ENCODE results near the gene SH3GLB1. TPM values are rescaled to one million over a fixed set of nuclear protein-coding genes. Genes with fewer than 3 reads are reported as not detected.

The SH3GLB1 gene
- total and polyA plus RNA-seq, 10 of the 15 experiments (the other 5 are each of a cell fraction or from before 2014, with no cell fraction given) = 18.0 to 59.0 (median 36.5) TPM

DNA sequence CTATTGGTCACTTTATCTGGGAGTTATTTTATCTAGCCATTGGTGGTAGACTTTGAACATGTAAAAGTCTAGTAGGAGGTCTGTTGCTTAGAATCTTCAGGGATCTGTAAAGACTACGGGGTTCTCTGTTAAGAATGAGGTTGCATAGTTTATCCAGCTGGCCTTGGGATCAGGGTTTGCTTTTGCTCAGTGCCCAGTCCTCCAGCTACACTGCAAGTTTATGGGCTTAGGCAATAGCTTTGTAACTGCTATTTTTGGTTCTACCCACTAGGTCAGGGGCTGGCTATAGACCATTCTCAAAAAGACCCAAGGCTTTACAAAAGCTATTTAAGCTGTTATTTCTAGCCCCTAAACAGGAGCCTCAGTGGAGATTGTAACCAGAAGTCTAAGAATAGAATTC, 9.8 kb downstream of the SH3GLB1 start:
- H3K9me3 ChIP-seq (replicated peaks; ENCODE audit: control insufficient read depth, insufficient read depth, low read length) = no peaks in the 10 kb centered on the region
- H3K27me3 ChIP-seq (replicated peaks in 1 of 2; ENCODE audit: control insufficient read depth in 2 of 2, insufficient read depth in 2 of 2, low read length in 1 of 2) = no peaks in the 10 kb centered on the region
- SMC1A ChIA-PET (ENCODE audit: uncharacterized antibody, unreplicated experiment) = interaction anchor here (0.8 to 7.0 kb wide), 3 partner anchors 9 to 40 kb away, joined by 3 to 52 read pairs (median 3); partner anchors contain the start of gene SH3GLB1
- intact Hi-C loops (cut with micrococcal nuclease; ENCODE audit: unreplicated experiment) (no loop called here), in situ Hi-C loops (cut with MboI) (no loop called here)
- peak; percentile 37 for ATAC-seq
- 95% methylated on average over 1 of the region's 1 CpG for WGBS (ENCODE audit: insufficient coverage, insufficient replicate concordance, low lambda C conversion rate, missing lambda C conversion rate)
- no peak overlapping the region for H3K4me3 ChIP-seq
- CTCF ChIA-PET = interaction anchor here (0.7 to 8.2 kb wide), 6 partner anchors 8 to 119 kb away, joined by 3 to 87 read pairs (median 6); partner anchors contain the start of gene SH3GLB1
- peaks cover 67% of the 10 kb centered on the region for H3K79me2 ChIP-seq (ENCODE audit: control insufficient read depth, insufficient read depth, low read length)
- 0 out of 2 replicates have a peak overlapping the region, but pooled peaks have one; percentile 31 for H3K4me2 ChIP-seq (ENCODE audit: control insufficient read depth, insufficient read depth)
- H3K9ac ChIP-seq (ENCODE audit: control insufficient read depth, insufficient read depth, low read length) = no peak overlapping the region
- H3K4me1 ChIP-seq (ENCODE audit: control insufficient read depth, insufficient read depth, low read length) = peaks cover 6% of the 10 kb centered on the region; the same call in 1 of the 2 replicates
- FAIRE-seq = no peak
- RAD21 ChIA-PET (ENCODE audit: unreplicated experiment) = interaction anchor here (5.4 kb wide), 1 partner anchor 9 kb away, joined by 31 read pairs; the partner anchor contains the start of gene SH3GLB1
- TF ChIP-seq BHLHE40 (IDR thresholded peaks at IDR 0.05; ENCODE audit: borderline replicate concordance in 1 of 2, low read depth in 2 of 2, low read length in 1 of 2) (no peak), SUZ12 (IDR thresholded peaks at IDR 0.05; ENCODE audit: unreplicated experiment) (no peak), POLR2A (IDR thresholded peaks at IDR 0.05; ENCODE audit: low read depth, low read length) (no peak), SRF (IDR thresholded peaks at IDR 0.05; ENCODE audit: low read depth in 2 of 2, low read length in 2 of 2) (no peak), ZSCAN29 (IDR thresholded peaks at IDR 0.05) (no peak), CHD1 (IDR thresholded peaks at IDR 0.05; ENCODE audit: low read depth, low read length) (no peak), RAD51 (IDR thresholded peaks at IDR 0.05) (no peak), SREBF2 (IDR thresholded peaks at IDR 0.05; ENCODE audit: low read length) (no peak), KAT2A (conservative IDR thresholded peaks at IDR 0.05; ENCODE audit: control insufficient read depth, low read depth, low read length) (no peak), MXI1 (IDR thresholded peaks at IDR 0.05; ENCODE audit: low read depth, low read length) (no peak)
- TF ChIP-seq, protein P1, sequence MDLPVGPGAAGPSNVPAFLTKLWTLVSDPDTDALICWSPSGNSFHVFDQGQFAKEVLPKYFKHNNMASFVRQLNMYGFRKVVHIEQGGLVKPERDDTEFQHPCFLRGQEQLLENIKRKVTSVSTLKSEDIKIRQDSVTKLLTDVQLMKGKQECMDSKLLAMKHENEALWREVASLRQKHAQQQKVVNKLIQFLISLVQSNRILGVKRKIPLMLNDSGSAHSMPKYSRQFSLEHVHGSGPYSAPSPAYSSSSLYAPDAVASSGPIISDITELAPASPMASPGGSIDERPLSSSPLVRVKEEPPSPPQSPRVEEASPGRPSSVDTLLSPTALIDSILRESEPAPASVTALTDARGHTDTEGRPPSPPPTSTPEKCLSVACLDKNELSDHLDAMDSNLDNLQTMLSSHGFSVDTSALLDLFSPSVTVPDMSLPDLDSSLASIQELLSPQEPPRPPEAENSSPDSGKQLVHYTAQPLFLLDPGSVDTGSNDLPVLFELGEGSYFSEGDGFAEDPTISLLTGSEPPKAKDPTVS (IDR thresholded peaks at IDR 0.05; ENCODE audit: low read depth, low read length) = no peak
- TF ChIP-seq, protein P2, sequence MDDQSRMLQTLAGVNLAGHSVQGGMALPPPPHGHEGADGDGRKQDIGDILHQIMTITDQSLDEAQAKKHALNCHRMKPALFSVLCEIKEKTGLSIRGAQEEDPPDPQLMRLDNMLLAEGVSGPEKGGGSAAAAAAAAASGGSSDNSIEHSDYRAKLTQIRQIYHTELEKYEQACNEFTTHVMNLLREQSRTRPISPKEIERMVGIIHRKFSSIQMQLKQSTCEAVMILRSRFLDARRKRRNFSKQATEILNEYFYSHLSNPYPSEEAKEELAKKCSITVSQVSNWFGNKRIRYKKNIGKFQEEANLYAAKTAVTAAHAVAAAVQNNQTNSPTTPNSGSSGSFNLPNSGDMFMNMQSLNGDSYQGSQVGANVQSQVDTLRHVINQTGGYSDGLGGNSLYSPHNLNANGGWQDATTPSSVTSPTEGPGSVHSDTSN (IDR thresholded peaks at IDR 0.05; ENCODE audit: insufficient replicate concordance, low read depth, low read length) = no peak
- H3K36me3 ChIP-seq (ENCODE audit: control insufficient read depth in 2 of 2, insufficient read depth in 2 of 2, low read length in 1 of 2) = peaks cover 0 to 9% of the 10 kb centered on the region in 2 experiments; a peak in 1 of 4 replicates
- POLR2A ChIA-PET = interaction anchor here (6.2 kb wide), 1 partner anchor 8 kb away, joined by 45 read pairs; the partner anchor contains the start of gene SH3GLB1
- peaks cover 3% of the 10 kb centered on the region; the same call in 1 of the 2 replicates for H4K20me1 ChIP-seq (ENCODE audit: control insufficient read depth, insufficient read depth)
- H2AFZ ChIP-seq (ENCODE audit: control insufficient read depth, low read depth, low read length) = no peak overlapping the region
- DNase-seq (ENCODE audit: low read depth, low spot score) = no peak
- H3K27ac ChIP-seq (ENCODE audit: control insufficient read depth, insufficient read depth) = no peak overlapping the region
- no TSS peak for BruUV-seq (replicated peaks)
